Stomach (tissue), 9 donors: ENCODE results near the gene BEST1. TPM values are rescaled to one million over a fixed set of nuclear protein-coding genes. Genes with fewer than 3 reads are reported as not detected.

Experiments used
- DNase-seq, 2 donors: peaks; one replicate each; pipeline versions ENCODE4 v3.0.0 to v3.0.0-alpha.2; 2013 to 2019
- H3K27ac ChIP-seq, 5 donors: fragments of 200-600 bp in 4 of 5; sonication (generic) in 4 of 5; one replicate each; pipeline ENCODE4 v1.5.1; 2013 to 2019; ENCODE audit warnings: mild to moderate bottlenecking in 1 of 5, moderate library complexity in 1 of 5
- H3K27me3 ChIP-seq, 3 donors: fragments of 200-600 bp; sonication (generic); one replicate each; pipeline ENCODE4 v1.5.1; 2017 to 2019; ENCODE audit warnings: mixed run types in 1 of 3
- H3K36me3 ChIP-seq, 4 donors: fragments of 200-600 bp; sonication (generic); 1 replicate in 3 of 4; 2 replicates in 1 of 4; pipeline ENCODE4 v1.5.1; 2016 to 2019
- H3K4me1 ChIP-seq, 4 donors: fragments of 200-600 bp; sonication (generic); one replicate each; pipeline ENCODE4 v1.5.1; 2016 to 2019
- H3K4me3 ChIP-seq, 4 donors: fragments of 200-600 bp; sonication (generic) in 3 of 4; one replicate each; pipeline ENCODE4 v1.5.1; 2016 to 2019; ENCODE audit warnings: mild to moderate bottlenecking in 1 of 4
- H3K9me3 ChIP-seq, 4 donors: fragments of 200-600 bp; sonication (generic); one replicate each; pipeline ENCODE4 v1.5.1; 2016 to 2019
- CTCF ChIP-seq, 7 experiments: fragments of 450-650 bp in 4 of 7; fragments of 200-600 bp in 3 of 7; sonication (generic) in 3 of 7; IDR thresholded peaks; one replicate each; pipeline ENCODE4 v1.5.1; 2016 to 2019; ENCODE audit warnings: antibody characterized with exemption in 7 of 7, control low read depth in 2 of 7, mild to moderate bottlenecking in 1 of 7
- EP300 ChIP-seq: sonication (generic); formaldehyde crosslinking; IDR thresholded peaks from one replicate; pipeline ENCODE4 v1.6.1; 2017; ENCODE audit warnings: antibody characterized with exemption
- POLR2A ChIP-seq, 4 donors: fragments of 450-650 bp; IDR thresholded peaks; one replicate each; pipeline ENCODE4 v1.6.1; 2016; ENCODE audit warnings: antibody characterized with exemption in 4 of 4, control low read depth in 2 of 4, mild to moderate bottlenecking in 1 of 4, moderate library complexity in 1 of 4
- POLR2AphosphoS5 ChIP-seq, 3 donors: sonication (generic); formaldehyde crosslinking; IDR thresholded peaks; one replicate each; pipeline ENCODE4 v1.6.1; 2016; ENCODE audit warnings: antibody characterized with exemption in 3 of 3
- WGBS, 5 donors: extraction: QIAGEN DNeasy Blood & Tissue Kit in 3 of 5; methylation state at CpG; one replicate each; pipeline versions ENCODE4 v1.1.5 to v1.1.7; 2013 to 2018; 5-methylcytosine and 5-hydroxymethylcytosine counted together
- intact Hi-C: fragments of 100-400 bp; cut with DNase I; formaldehyde crosslinking; loops from one replicate; pipeline ENCODE4 v1.15.1; 2023; ENCODE audit warnings: low total_unique reads
- polyA plus RNA-seq, 3 donors: library from polyadenylated mRNA; stranded (reverse); fragments of 200-250 nt; gene quantifications; one replicate each; pipeline ENCODE4 v1.2.3, GENCODE V29; 2013
- total RNA-seq, 5 donors: library from RNA; depleted of rRNA; stranded (reverse); fragments of >200 nt; gene quantifications; one replicate each; pipeline versions ENCODE4 v1.1.0 to v1.2.3, GENCODE V29; 2014 to 2016
- donor health status: healthy with polysubstance abuse.
- donor health status: Bipolar disorder and iron deficiency.
- donor health status: healthy.

The BEST1 gene
- total and polyA plus RNA-seq, 8 donors = 1.2 to 27.4 (median 3.7) TPM; not detected in 1

- 70 to 88% (median 81%) methylated on average over 3 of the region's 3 CpGs for WGBS, 5 donors
- Histone ChIP-seq H3K36me3 (peaks cover 18 to 54% (median 44%) of the 10 kb centered on the region in 4 donors), H3K4me1 (peaks cover 47 to 80% (median 56%) of the 10 kb centered on the region in 4 donors), H3K4me3 (no peak overlapping the region), H3K27me3 (peaks cover 0 to 6% (median 2%) of the 10 kb centered on the region in 3 donors), H3K27ac (peak overlapping the region in 4 of 5 donors; percentile 99 to 100 (median 100)), H3K9me3 (no peaks in the 10 kb centered on the region)
- no peak for TF ChIP-seq EP300
- TF ChIP-seq POLR2AphosphoS5 (IDR thresholded peaks at IDR 0.05) = no peak
- TF ChIP-seq CTCF (IDR thresholded peaks at IDR 0.05) = no peak
- no peak for TF ChIP-seq POLR2A (IDR thresholded peaks at IDR 0.05)
- intact Hi-C loops = no loop called here
- no peak for DNase-seq
Measured at GRCh38 chr11:61960532-61960931, 10.4 kb downstream of the BEST1 start.

DNA sequence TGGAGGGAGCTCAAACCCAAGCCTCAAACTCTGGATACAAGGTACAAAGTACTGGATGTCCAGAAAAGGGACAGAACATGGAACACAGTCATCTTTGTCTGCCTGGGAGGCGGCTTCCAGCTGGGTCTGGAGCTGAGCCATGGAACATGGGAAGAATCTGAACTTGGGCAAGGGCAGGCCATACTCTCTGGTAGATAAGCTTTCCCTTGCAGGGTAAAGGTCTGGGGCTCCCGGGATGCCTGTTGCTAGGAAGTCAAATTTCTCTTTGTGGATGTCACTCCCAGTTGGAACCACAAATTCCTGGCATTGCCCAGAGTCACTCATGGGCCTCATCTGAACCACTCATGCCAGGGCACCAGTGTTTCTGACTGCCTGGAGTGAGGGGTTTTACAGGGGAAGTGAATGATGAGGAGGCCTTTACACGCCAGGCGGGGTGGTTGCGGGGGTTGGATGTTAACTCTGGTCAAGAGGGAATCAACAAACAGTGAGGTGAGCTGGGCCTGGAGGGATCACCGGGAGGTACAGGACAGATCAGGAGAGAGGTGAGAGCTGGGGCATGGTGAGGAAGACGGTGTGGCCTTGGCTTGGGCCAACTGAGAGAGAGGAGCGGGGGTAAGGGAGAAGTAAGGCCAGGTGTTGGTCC lies 11.5 kb downstream of the BEST1 start:
- intact Hi-C loops = no loop called here
- Histone ChIP-seq H3K9me3 (no peaks in the 10 kb centered on the region), H3K27ac (peak overlapping the region; percentile 31 to 100 (median 99)), H3K36me3 (peaks cover 20 to 61% (median 52%) of the 10 kb centered on the region in 4 donors), H3K4me3 (no peak overlapping the region), H3K4me1 (peaks cover 42 to 77% (median 52%) of the 10 kb centered on the region in 4 donors), H3K27me3 (no peaks in the 10 kb centered on the region)
- WGBS, 5 donors = 65 to 78% (median 71%) methylated on average over 7 to 8 of the region's 8 CpGs
- TF ChIP-seq EP300 = no peak
- peak in 2 of 3 donors; percentile 29 to 62 for TF ChIP-seq POLR2AphosphoS5 (IDR thresholded peaks at IDR 0.05)
- peak; percentile 63 to 67 for DNase-seq

DNA sequence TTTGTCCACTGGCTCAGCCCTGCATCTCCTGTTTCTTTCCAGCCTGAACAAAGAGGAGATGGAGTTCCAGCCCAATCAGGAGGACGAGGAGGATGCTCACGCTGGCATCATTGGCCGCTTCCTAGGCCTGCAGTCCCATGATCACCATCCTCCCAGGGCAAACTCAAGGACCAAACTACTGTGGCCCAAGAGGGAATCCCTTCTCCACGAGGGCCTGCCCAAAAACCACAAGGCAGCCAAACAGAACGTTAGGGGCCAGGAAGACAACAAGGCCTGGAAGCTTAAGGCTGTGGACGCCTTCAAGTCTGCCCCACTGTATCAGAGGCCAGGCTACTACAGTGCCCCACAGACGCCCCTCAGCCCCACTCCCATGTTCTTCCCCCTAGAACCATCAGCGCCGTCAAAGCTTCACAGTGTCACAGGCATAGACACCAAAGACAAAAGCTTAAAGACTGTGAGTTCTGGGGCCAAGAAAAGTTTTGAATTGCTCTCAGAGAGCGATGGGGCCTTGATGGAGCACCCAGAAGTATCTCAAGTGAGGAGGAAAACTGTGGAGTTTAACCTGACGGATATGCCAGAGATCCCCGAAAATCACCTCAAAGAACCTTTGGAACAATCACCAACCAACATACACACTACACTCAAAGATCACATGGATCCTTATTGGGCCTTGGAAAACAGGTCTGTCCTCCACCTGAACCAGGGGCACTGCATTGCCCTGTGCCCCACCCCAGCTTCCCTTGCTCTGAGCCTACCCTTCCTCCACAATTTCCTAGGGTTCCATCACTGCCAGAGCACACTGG lies 12.3 kb downstream of the BEST1 start:
- DNase-seq = no peak
- H3K36me3 ChIP-seq = peaks cover 20 to 61% (median 52%) of the 10 kb centered on the region in 4 donors

DNA sequence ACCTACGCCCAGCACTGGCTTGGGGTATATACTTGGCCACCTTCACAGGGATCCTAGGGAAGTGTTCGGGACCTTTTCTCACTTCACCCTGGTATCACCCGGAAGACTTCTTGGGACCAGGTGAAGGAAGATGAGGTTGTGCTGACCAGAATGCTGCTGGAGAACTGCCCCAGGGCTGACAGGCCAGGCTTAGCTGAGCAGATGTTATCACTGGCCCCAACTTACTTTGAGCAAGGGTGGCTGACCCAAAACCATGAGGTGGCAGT lies 12.8 kb downstream of the BEST1 start:
- Histone ChIP-seq H3K27ac (peak overlapping the region; percentile 57 to 100 (median 99)), H3K4me3 (peak overlapping the region in 1 of 4 donors; percentile 8), H3K4me1 (peaks cover 42 to 72% (median 57%) of the 10 kb centered on the region in 4 donors), H3K27me3 (no peaks in the 10 kb centered on the region), H3K36me3 (peaks cover 20 to 61% (median 51%) of the 10 kb centered on the region in 4 donors), H3K9me3 (no peaks in the 10 kb centered on the region)
- no peak for DNase-seq
- 88 to 100% (median 93%) methylated on average over 1 to 3 of the region's 3 CpGs for WGBS, 5 donors
- intact Hi-C loops = no loop called here
- no peak for TF ChIP-seq POLR2A (IDR thresholded peaks at IDR 0.05)
- TF ChIP-seq EP300 = no peak
- TF ChIP-seq POLR2AphosphoS5 (IDR thresholded peaks at IDR 0.05) = peak in 2 of 3 donors; percentile 4 to 47

More for the DNA sequence above, 12.3 kb downstream of the BEST1 start:
- Histone ChIP-seq H3K9me3 (no peaks in the 10 kb centered on the region), H3K27me3 (no peaks in the 10 kb centered on the region), H3K27ac (peak overlapping the region; percentile 57 to 100 (median 99)), H3K4me3 (peak overlapping the region in 1 of 4 donors; percentile 8), H3K4me1 (peaks cover 42 to 72% (median 54%) of the 10 kb centered on the region in 4 donors)
- TF ChIP-seq EP300 = no peak
- TF ChIP-seq POLR2AphosphoS5 (IDR thresholded peaks at IDR 0.05) = no peak
- TF ChIP-seq POLR2A (IDR thresholded peaks at IDR 0.05) = no peak
- TF ChIP-seq CTCF (IDR thresholded peaks at IDR 0.05) = no peak
- intact Hi-C loops = no loop called here
- 79 to 84% (median 81%) methylated on average over 12 of the region's 12 CpGs for WGBS, 5 donors

GRCh38 chr11:61963282-61964057 lies 13.3 kb downstream of the BEST1 start:
- intact Hi-C loops = no loop called here
- Histone ChIP-seq H3K36me3 (peaks cover 20 to 61% (median 46%) of the 10 kb centered on the region in 4 donors), H3K4me1 (peaks cover 47 to 71% (median 60%) of the 10 kb centered on the region in 4 donors), H3K9me3 (no peaks in the 10 kb centered on the region), H3K27me3 (no peaks in the 10 kb centered on the region), H3K27ac (peak overlapping the region; percentile 57 to 100 (median 99)), H3K4me3 (peak overlapping the region in 2 of 4 donors; percentile 96)
- DNase-seq = peak in 1 of 2 donors; percentile 44
- WGBS, 5 donors = 39 to 60% (median 51%) methylated on average over 10 of the region's 10 CpGs
- TF ChIP-seq POLR2AphosphoS5 (IDR thresholded peaks at IDR 0.05) (peak in 1 of 3 donors; percentile 43), CTCF (IDR thresholded peaks at IDR 0.05) (no peak)
